HEK293 (cell line): ENCODE results near the gene MYO1B.
A peak's percentile ranks its signal among the peaks of the same experiment; 100 is the strongest.

ENCODE experiments used
- GLI4 ChIP-seq: fragments of 450-650 bp; formaldehyde crosslinking; IDR thresholded peaks from 2 replicates; pipeline ENCODE4 v1.5.1; 2016; ENCODE audit warnings: missing biosample characterization, missing genetic modification characterization
- GLIS1 ChIP-seq: fragments of 450-650 bp; formaldehyde crosslinking; IDR thresholded peaks from 2 replicates; pipeline ENCODE4 v1.5.1; 2016; ENCODE audit warnings: missing biosample characterization, missing genetic modification characterization
- HOXC10 ChIP-seq: sonication (generic); formaldehyde crosslinking; IDR thresholded peaks from 2 replicates; pipeline ENCODE4 v1.8.1; 2023; ENCODE audit warnings: mild to moderate bottlenecking, missing genetic modification reagents
- TCF7L2 ChIP-seq: IDR thresholded peaks from 2 replicates; pipeline ENCODE4 v1.6.1; 2011; ENCODE audit warnings: low read depth, mild to moderate bottlenecking, inconsistent platforms, low read length, moderate library complexity, borderline replicate concordance
- ZNF175 ChIP-seq: fragments of 450-650 bp; formaldehyde crosslinking; IDR thresholded peaks from 2 replicates; pipeline ENCODE4 v1.5.1; 2016; ENCODE audit warnings: missing biosample characterization, missing genetic modification characterization
- ZNF239 ChIP-seq: fragments of 450-650 bp; formaldehyde crosslinking; IDR thresholded peaks from 2 replicates; pipeline ENCODE4 v1.5.1; 2016; ENCODE audit warnings: missing biosample characterization, missing genetic modification characterization
- ZNF48 ChIP-seq: fragments of 450-650 bp; formaldehyde crosslinking; IDR thresholded peaks from 2 replicates; pipeline ENCODE4 v1.5.1; 2016; ENCODE audit warnings: missing biosample characterization, missing genetic modification characterization
- ZNF544 ChIP-seq: fragments of 450-650 bp; formaldehyde crosslinking; IDR thresholded peaks from 2 replicates; pipeline ENCODE4 v1.5.0; 2017; ENCODE audit warnings: missing biosample characterization, missing genetic modification characterization
- ZNF549 ChIP-seq: fragments of 450-650 bp; IDR thresholded peaks from 2 replicates; pipeline ENCODE4 v1.5.1; 2018; ENCODE audit warnings: missing biosample characterization, missing genetic modification characterization, mild to moderate bottlenecking, inconsistent platforms, moderate library complexity
- ZNF560 ChIP-seq: fragments of 450-650 bp; formaldehyde crosslinking; IDR thresholded peaks from 2 replicates; pipeline ENCODE4 v1.5.1; 2017; ENCODE audit warnings: missing biosample characterization, missing genetic modification characterization, borderline replicate concordance
- ZNF596 ChIP-seq: fragments of 450-650 bp; IDR thresholded peaks from 2 replicates; pipeline ENCODE4 v1.5.0; 2018; ENCODE audit warnings: missing biosample characterization, mild to moderate bottlenecking, missing genetic modification characterization, moderate library complexity
- ZNF600 ChIP-seq: fragments of 450-650 bp; formaldehyde crosslinking; IDR thresholded peaks from 2 replicates; pipeline ENCODE4 v1.5.1; 2016; ENCODE audit warnings: missing biosample characterization, missing genetic modification characterization
- ZNF623 ChIP-seq: fragments of 450-650 bp; formaldehyde crosslinking; IDR thresholded peaks from 2 replicates; pipeline ENCODE4 v1.5.1; 2016; ENCODE audit warnings: missing biosample characterization, missing genetic modification characterization
- ZNF624 ChIP-seq: fragments of 450-650 bp; formaldehyde crosslinking; IDR thresholded peaks from 2 replicates; pipeline ENCODE4 v1.5.1; 2017; ENCODE audit warnings: missing biosample characterization, missing genetic modification characterization
- ZNF747 ChIP-seq: fragments of 450-650 bp; formaldehyde crosslinking; IDR thresholded peaks from 2 replicates; pipeline ENCODE4 v1.5.1; 2016; ENCODE audit warnings: missing biosample characterization, missing genetic modification characterization
- ZNF830 ChIP-seq: fragments of 450-650 bp; IDR thresholded peaks from 2 replicates; pipeline ENCODE4 v1.5.0; 2018; ENCODE audit warnings: missing biosample characterization, missing genetic modification characterization, low read depth, mild to moderate bottlenecking, moderate library complexity
- TF ChIP-seq, protein P1 (sequence below): fragments of 450-650 bp; formaldehyde crosslinking; IDR thresholded peaks from 2 replicates; pipeline ENCODE4 v1.5.1; 2016; ENCODE audit warnings: missing biosample characterization, missing genetic modification characterization
- TF ChIP-seq, protein P2 (sequence below): fragments of 450-650 bp; formaldehyde crosslinking; IDR thresholded peaks from 2 replicates; pipeline ENCODE4 v1.5.1; 2016; ENCODE audit warnings: missing biosample characterization, missing genetic modification characterization
- TF ChIP-seq, protein P3 (sequence below): fragments of 450-650 bp; formaldehyde crosslinking; IDR thresholded peaks from 2 replicates; pipeline ENCODE4 v1.5.1; 2016; ENCODE audit warnings: missing biosample characterization, missing genetic modification characterization, borderline replicate concordance
- TF ChIP-seq, protein P4 (sequence below): fragments of 450-650 bp; formaldehyde crosslinking; IDR thresholded peaks from 2 replicates; pipeline ENCODE4 v1.5.1; 2017; ENCODE audit warnings: missing biosample characterization, missing genetic modification characterization
- TF ChIP-seq, protein P5 (sequence below): fragments of 450-650 bp; formaldehyde crosslinking; IDR thresholded peaks from 2 replicates; pipeline ENCODE4 v1.5.1; 2017; ENCODE audit warnings: missing biosample characterization, missing genetic modification characterization
- TF ChIP-seq, protein P6 (sequence below): fragments of 450-650 bp; formaldehyde crosslinking; conservative IDR thresholded peaks from 2 replicates; pipeline ENCODE4 v1.5.1; 2016; ENCODE audit warnings: low read depth, missing biosample characterization, missing genetic modification characterization
- TF ChIP-seq, protein P7 (sequence below): fragments of 450-650 bp; formaldehyde crosslinking; IDR thresholded peaks from 2 replicates; pipeline ENCODE4 v1.5.1; 2017; ENCODE audit warnings: missing biosample characterization, missing genetic modification characterization

MYO1B gene

DNA sequence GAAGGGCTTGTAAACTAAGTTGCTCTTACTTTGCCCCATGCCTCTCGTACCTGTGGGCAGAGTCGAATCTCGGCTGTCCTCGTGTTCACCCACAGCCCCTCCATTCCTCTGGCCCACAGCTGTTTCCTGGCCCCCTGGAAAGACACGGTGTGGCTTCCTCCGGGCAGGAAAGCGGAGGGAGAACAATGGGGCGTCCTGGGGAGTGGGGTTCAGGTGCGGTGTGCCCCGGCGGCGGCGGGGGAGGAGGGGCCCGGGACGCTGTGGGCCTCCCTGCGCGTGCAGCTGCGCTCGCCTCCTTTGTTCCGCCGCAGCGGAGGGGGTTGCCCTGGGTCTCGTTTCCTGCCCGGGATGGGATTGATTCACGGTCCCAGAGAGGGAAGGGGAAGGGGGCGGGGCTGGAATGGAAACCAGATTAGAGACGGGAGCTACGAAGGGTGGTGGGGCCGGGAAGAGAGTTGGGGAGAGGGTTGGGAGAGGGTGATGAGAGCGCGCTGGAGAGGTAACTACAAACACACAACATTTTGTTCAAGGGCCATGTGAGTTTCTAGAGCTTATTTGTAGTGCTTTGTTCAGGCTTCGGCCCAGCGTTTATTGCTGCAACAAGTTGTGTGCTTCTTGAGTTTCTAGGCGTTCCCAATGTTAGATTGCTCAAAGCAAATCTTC lies 796 bp downstream of the MYO1B start (continued):
- TF ChIP-seq, protein P1, sequence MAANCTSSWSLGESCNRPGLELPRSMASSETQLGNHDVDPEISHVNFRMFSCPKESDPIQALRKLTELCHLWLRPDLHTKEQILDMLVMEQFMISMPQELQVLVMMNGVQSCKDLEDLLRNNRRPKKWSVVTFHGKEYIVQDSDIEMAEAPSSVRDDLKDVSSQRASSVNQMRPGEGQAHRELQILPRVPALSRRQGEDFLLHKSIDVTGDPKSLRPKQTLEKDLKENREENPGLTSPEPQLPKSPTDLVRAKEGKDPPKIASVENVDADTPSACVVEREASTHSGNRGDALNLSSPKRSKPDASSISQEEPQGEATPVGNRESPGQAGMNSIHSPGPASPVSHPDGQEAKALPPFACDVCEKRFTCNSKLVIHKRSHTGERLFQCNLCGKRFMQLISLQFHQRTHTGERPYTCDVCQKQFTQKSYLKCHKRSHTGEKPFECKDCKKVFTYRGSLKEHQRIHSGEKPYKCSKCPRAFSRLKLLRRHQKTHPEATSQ, result no peak
- no peak for TF ChIP-seq ZNF48 (tag by site-specific recombination)
- TF ChIP-seq HOXC10 (CRISPR knock-in tag), result no peak
- TF ChIP-seq, protein P2, sequence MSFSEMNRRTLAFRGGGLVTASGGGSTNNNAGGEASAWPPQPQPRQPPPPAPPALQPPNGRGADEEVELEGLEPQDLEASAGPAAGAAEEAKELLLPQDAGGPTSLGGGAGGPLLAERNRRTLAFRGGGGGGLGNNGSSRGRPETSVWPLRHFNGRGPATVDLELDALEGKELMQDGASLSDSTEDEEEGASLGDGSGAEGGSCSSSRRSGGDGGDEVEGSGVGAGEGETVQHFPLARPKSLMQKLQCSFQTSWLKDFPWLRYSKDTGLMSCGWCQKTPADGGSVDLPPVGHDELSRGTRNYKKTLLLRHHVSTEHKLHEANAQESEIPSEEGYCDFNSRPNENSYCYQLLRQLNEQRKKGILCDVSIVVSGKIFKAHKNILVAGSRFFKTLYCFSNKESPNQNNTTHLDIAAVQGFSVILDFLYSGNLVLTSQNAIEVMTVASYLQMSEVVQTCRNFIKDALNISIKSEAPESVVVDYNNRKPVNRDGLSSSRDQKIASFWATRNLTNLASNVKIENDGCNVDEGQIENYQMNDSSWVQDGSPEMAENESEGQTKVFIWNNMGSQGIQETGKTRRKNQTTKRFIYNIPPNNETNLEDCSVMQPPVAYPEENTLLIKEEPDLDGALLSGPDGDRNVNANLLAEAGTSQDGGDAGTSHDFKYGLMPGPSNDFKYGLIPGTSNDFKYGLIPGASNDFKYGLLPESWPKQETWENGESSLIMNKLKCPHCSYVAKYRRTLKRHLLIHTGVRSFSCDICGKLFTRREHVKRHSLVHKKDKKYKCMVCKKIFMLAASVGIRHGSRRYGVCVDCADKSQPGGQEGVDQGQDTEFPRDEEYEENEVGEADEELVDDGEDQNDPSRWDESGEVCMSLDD, result peak; percentile 55; the same call in 1 of the 2 replicates
- no peak for TF ChIP-seq ZNF560 (tag by site-specific recombination)
- no peak for TF ChIP-seq ZNF623 (tag by site-specific recombination)
- no peak for TF ChIP-seq ZNF239
- peak; percentile 78 for TF ChIP-seq GLIS1 (tag by site-specific recombination)
- peak; percentile 96; the same call in 1 of the 2 replicates for TF ChIP-seq TCF7L2
- TF ChIP-seq, protein P3, sequence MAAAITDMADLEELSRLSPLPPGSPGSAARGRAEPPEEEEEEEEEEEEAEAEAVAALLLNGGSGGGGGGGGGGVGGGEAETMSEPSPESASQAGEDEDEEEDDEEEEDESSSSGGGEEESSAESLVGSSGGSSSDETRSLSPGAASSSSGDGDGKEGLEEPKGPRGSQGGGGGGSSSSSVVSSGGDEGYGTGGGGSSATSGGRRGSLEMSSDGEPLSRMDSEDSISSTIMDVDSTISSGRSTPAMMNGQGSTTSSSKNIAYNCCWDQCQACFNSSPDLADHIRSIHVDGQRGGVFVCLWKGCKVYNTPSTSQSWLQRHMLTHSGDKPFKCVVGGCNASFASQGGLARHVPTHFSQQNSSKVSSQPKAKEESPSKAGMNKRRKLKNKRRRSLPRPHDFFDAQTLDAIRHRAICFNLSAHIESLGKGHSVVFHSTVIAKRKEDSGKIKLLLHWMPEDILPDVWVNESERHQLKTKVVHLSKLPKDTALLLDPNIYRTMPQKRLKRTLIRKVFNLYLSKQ (tag by site-specific recombination), result no peak
- TF ChIP-seq, protein P4, sequence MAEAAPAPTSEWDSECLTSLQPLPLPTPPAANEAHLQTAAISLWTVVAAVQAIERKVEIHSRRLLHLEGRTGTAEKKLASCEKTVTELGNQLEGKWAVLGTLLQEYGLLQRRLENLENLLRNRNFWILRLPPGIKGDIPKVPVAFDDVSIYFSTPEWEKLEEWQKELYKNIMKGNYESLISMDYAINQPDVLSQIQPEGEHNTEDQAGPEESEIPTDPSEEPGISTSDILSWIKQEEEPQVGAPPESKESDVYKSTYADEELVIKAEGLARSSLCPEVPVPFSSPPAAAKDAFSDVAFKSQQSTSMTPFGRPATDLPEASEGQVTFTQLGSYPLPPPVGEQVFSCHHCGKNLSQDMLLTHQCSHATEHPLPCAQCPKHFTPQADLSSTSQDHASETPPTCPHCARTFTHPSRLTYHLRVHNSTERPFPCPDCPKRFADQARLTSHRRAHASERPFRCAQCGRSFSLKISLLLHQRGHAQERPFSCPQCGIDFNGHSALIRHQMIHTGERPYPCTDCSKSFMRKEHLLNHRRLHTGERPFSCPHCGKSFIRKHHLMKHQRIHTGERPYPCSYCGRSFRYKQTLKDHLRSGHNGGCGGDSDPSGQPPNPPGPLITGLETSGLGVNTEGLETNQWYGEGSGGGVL (tag by site-specific recombination), result peak; percentile 88
- TF ChIP-seq ZNF175 (tag by site-specific recombination), result no peak
- no peak for TF ChIP-seq GLI4
- TF ChIP-seq ZNF544, result no peak
- no peak for TF ChIP-seq ZNF830 (tag by site-specific recombination)
- TF ChIP-seq, protein P5, sequence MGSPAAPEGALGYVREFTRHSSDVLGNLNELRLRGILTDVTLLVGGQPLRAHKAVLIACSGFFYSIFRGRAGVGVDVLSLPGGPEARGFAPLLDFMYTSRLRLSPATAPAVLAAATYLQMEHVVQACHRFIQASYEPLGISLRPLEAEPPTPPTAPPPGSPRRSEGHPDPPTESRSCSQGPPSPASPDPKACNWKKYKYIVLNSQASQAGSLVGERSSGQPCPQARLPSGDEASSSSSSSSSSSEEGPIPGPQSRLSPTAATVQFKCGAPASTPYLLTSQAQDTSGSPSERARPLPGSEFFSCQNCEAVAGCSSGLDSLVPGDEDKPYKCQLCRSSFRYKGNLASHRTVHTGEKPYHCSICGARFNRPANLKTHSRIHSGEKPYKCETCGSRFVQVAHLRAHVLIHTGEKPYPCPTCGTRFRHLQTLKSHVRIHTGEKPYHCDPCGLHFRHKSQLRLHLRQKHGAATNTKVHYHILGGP (tag by site-specific recombination), result no peak
- TF ChIP-seq ZNF596 (tag by site-specific recombination), result no peak
- TF ChIP-seq, protein P6, sequence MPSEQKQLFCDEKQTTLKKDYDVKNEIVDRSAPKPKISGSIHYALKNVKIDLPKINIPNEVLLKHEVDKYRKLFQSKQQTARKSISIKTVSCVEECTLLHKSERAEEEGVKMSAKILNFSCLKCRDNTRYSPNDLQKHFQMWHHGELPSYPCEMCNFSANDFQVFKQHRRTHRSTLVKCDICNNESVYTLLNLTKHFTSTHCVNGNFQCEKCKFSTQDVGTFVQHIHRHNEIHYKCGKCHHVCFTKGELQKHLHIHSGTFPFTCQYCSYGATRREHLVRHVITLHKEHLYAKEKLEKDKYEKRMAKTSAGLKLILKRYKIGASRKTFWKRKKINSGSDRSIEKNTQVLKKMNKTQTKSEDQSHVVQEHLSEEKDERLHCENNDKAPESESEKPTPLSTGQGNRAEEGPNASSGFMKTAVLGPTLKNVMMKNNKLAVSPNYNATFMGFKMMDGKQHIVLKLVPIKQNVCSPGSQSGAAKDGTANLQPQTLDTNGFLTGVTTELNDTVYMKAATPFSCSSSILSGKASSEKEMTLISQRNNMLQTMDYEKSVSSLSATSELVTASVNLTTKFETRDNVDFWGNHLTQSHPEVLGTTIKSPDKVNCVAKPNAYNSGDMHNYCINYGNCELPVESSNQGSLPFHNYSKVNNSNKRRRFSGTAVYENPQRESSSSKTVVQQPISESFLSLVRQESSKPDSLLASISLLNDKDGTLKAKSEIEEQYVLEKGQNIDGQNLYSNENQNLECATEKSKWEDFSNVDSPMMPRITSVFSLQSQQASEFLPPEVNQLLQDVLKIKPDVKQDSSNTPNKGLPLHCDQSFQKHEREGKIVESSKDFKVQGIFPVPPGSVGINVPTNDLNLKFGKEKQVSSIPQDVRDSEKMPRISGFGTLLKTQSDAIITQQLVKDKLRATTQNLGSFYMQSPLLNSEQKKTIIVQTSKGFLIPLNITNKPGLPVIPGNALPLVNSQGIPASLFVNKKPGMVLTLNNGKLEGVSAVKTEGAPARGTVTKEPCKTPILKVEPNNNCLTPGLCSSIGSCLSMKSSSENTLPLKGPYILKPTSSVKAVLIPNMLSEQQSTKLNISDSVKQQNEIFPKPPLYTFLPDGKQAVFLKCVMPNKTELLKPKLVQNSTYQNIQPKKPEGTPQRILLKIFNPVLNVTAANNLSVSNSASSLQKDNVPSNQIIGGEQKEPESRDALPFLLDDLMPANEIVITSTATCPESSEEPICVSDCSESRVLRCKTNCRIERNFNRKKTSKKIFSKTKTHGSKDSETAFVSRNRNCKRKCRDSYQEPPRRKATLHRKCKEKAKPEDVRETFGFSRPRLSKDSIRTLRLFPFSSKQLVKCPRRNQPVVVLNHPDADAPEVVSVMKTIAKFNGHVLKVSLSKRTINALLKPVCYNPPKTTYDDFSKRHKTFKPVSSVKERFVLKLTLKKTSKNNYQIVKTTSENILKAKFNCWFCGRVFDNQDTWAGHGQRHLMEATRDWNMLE (tag by site-specific recombination), result no peak
- TF ChIP-seq ZNF600 (tag by site-specific recombination), result peak; percentile 32; the same call in 1 of the 2 replicates
- no peak for TF ChIP-seq ZNF624 (tag by site-specific recombination)
- TF ChIP-seq, protein P7, sequence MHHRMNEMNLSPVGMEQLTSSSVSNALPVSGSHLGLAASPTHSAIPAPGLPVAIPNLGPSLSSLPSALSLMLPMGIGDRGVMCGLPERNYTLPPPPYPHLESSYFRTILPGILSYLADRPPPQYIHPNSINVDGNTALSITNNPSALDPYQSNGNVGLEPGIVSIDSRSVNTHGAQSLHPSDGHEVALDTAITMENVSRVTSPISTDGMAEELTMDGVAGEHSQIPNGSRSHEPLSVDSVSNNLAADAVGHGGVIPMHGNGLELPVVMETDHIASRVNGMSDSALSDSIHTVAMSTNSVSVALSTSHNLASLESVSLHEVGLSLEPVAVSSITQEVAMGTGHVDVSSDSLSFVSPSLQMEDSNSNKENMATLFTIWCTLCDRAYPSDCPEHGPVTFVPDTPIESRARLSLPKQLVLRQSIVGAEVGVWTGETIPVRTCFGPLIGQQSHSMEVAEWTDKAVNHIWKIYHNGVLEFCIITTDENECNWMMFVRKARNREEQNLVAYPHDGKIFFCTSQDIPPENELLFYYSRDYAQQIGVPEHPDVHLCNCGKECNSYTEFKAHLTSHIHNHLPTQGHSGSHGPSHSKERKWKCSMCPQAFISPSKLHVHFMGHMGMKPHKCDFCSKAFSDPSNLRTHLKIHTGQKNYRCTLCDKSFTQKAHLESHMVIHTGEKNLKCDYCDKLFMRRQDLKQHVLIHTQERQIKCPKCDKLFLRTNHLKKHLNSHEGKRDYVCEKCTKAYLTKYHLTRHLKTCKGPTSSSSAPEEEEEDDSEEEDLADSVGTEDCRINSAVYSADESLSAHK (tag by site-specific recombination), result 0 out of 2 replicates have a peak, but pooled peaks have one; percentile 35
- TF ChIP-seq ZNF747 (tag by site-specific recombination), result no peak
- no peak for TF ChIP-seq ZNF549
